HepG2 (cell line): ENCODE measurements around the gene GAREM1. TPM values are rescaled to one million over a fixed set of nuclear protein-coding genes. Genes with fewer than 3 reads are reported as not detected.
A peak's percentile ranks its signal among the peaks of the same experiment; 100 is the strongest.

Source experiments
- GFI1 ChIP-seq: sonication (generic); formaldehyde crosslinking; IDR thresholded peaks from 2 replicates; pipeline ENCODE4 v1.5.0; 2020; ENCODE audit warnings: missing genetic modification reagents, mild to moderate bottlenecking, borderline replicate concordance
- MAF1 ChIP-seq: sonication (generic); formaldehyde crosslinking; IDR thresholded peaks from 2 replicates; pipeline ENCODE4 v1.5.0; 2020; ENCODE audit warnings: missing genetic modification reagents, borderline replicate concordance
- PPARG ChIP-seq: conservative IDR thresholded peaks from 2 replicates; pipeline ENCODE4 v1.6.1; 2016; ENCODE audit warnings: missing biosample characterization, missing genetic modification reagents
- RXRB ChIP-seq: IDR thresholded peaks from 2 replicates; pipeline ENCODE4 v1.6.1; 2016; ENCODE audit warnings: borderline replicate concordance, missing genetic modification reagents, missing compliant biosample characterization
- ZNF549 ChIP-seq: sonication (generic); formaldehyde crosslinking; IDR thresholded peaks from 2 replicates; pipeline ENCODE4 v1.5.0; 2020; ENCODE audit warnings: missing genetic modification reagents
- ZNF589 ChIP-seq: sonication (generic); formaldehyde crosslinking; conservative IDR thresholded peaks from 2 replicates; pipeline ENCODE4 v1.8.0; 2022; ENCODE audit warnings: mild to moderate bottlenecking, moderate library complexity, missing genetic modification reagents
- ZSCAN29 ChIP-seq: sonication (generic); formaldehyde crosslinking; conservative IDR thresholded peaks from 2 replicates; pipeline ENCODE4 v1.4.0; 2020; ENCODE audit warnings: mild to moderate bottlenecking, missing genetic modification reagents
- polyA plus RNA-seq, 8 experiments: library from polyadenylated mRNA; depleted of rRNA in 3 of 8; stranded (reverse) in 7 of 8; unstranded in 1 of 8; fragments of >200 nt; fragmentation: Illumina TruSeq in 4 of 8; extraction: Trizol in 4 of 8; gene quantifications; 2 replicates each; pipeline versions ENCODE4 v1.2.1 to v1.2.3, GENCODE V29; 2011 to 2016; ENCODE audit warnings: low read depth in 4 of 8, missing spikeins in 1 of 8, mixed read lengths in 1 of 8; ENCODE audit not compliant: insufficient read depth in 1 of 8
- total RNA-seq, 5 experiments: library from RNA; depleted of rRNA; stranded (reverse); fragments of >200 nt; fragmentation: Illumina TruSeq; extraction: Trizol; gene quantifications; 2 replicates each; pipeline ENCODE4 v1.2.3, GENCODE V29; 2016; ENCODE audit warnings: low read depth in 1 of 5
- TF ChIP-seq, protein P1 (sequence below): sonication (generic); formaldehyde crosslinking; IDR thresholded peaks from 2 replicates; pipeline ENCODE4 v1.5.0; 2020; ENCODE audit warnings: missing genetic modification reagents
- TF ChIP-seq, protein P2 (sequence below): sonication (generic); formaldehyde crosslinking; IDR thresholded peaks from 2 replicates; pipeline ENCODE4 v1.5.1; 2020; ENCODE audit warnings: missing genetic modification reagents, mild to moderate bottlenecking, borderline replicate concordance
- TF ChIP-seq, protein P3 (sequence below): sonication (generic); formaldehyde crosslinking; IDR thresholded peaks from 2 replicates; pipeline ENCODE4 v1.5.0; 2020; ENCODE audit warnings: mild to moderate bottlenecking, missing genetic modification reagents
- TF ChIP-seq, protein P4 (sequence below): sonication (generic); formaldehyde crosslinking; conservative IDR thresholded peaks from 2 replicates; pipeline ENCODE4 v1.8.0; 2022; ENCODE audit warnings: mild to moderate bottlenecking, moderate library complexity, missing genetic modification reagents
- TF ChIP-seq, protein P5 (sequence below): sonication (generic); formaldehyde crosslinking; IDR thresholded peaks from 2 replicates; pipeline ENCODE4 v1.9.0; 2021; ENCODE audit warnings: mild to moderate bottlenecking, missing genetic modification reagents

The GAREM1 gene
- total and polyA plus RNA-seq, 2 of the 13 experiments (the other 11 are each of a cell fraction or from before 2014, with no cell fraction given) = 2.5 to 2.9 TPM

DNA sequence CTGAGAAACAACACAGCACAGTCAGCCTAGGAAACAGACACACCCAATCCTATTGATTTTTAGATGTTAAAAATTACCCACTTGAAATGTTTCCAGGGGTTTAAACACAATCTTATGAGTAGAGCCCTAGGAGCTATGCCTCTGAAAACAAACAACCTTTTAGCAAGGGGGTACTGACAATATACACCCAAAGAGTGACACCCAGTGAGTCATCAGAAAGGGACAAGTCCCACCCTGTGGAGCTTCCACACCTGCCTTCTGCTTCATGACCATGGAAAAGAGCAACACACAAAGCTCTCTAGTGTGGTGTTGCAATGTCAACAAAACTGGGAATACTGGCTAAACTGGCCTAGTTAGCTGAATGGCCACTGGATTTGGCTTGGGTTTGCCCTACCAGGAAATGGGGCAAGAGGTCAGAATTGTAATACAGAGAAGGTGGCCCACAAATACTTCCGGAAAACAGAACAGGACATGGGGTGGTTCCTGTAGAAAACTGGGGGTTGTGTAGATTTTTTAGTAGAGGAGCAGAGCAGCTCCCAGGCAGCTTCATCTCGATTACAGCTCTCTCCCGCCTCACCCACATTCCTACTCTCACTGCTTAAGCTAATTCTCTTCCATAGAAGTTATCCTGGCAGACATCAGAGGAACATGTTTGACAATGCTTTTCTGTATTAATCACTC lies 98.2 kb downstream of the GAREM1 start (continued):
- TF ChIP-seq, protein P1, sequence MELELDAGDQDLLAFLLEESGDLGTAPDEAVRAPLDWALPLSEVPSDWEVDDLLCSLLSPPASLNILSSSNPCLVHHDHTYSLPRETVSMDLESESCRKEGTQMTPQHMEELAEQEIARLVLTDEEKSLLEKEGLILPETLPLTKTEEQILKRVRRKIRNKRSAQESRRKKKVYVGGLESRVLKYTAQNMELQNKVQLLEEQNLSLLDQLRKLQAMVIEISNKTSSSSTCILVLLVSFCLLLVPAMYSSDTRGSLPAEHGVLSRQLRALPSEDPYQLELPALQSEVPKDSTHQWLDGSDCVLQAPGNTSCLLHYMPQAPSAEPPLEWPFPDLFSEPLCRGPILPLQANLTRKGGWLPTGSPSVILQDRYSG (CRISPR knock-in tag) = no peak
- TF ChIP-seq, protein P2, sequence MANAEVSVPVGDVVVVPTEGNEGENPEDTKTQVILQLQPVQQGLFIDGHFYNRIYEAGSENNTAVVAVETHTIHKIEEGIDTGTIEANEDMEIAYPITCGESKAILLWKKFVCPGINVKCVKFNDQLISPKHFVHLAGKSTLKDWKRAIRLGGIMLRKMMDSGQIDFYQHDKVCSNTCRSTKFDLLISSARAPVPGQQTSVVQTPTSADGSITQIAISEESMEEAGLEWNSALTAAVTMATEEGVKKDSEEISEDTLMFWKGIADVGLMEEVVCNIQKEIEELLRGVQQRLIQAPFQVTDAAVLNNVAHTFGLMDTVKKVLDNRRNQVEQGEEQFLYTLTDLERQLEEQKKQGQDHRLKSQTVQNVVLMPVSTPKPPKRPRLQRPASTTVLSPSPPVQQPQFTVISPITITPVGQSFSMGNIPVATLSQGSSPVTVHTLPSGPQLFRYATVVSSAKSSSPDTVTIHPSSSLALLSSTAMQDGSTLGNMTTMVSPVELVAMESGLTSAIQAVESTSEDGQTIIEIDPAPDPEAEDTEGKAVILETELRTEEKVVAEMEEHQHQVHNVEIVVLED (CRISPR knock-in tag) = 0 out of 2 replicates have a peak, but pooled peaks have one; percentile 17
- TF ChIP-seq, protein P3, sequence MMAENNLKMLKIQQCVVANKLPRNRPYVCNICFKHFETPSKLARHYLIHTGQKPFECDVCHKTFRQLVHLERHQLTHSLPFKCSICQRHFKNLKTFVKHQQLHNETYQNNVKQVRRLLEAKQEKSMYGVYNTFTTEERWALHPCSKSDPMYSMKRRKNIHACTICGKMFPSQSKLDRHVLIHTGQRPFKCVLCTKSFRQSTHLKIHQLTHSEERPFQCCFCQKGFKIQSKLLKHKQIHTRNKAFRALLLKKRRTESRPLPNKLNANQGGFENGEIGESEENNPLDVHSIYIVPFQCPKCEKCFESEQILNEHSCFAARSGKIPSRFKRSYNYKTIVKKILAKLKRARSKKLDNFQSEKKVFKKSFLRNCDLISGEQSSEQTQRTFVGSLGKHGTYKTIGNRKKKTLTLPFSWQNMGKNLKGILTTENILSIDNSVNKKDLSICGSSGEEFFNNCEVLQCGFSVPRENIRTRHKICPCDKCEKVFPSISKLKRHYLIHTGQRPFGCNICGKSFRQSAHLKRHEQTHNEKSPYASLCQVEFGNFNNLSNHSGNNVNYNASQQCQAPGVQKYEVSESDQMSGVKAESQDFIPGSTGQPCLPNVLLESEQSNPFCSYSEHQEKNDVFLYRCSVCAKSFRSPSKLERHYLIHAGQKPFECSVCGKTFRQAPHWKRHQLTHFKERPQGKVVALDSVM = no peak
- TF ChIP-seq ZSCAN29 (CRISPR knock-in tag) = no peak; the same call in 1 of the 2 replicates
- TF ChIP-seq, protein P4, sequence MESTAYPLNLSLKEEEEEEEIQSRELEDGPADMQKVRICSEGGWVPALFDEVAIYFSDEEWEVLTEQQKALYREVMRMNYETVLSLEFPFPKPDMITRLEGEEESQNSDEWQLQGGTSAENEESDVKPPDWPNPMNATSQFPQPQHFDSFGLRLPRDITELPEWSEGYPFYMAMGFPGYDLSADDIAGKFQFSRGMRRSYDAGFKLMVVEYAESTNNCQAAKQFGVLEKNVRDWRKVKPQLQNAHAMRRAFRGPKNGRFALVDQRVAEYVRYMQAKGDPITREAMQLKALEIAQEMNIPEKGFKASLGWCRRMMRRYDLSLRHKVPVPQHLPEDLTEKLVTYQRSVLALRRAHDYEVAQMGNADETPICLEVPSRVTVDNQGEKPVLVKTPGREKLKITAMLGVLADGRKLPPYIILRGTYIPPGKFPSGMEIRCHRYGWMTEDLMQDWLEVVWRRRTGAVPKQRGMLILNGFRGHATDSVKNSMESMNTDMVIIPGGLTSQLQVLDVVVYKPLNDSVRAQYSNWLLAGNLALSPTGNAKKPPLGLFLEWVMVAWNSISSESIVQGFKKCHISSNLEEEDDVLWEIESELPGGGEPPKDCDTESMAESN (CRISPR knock-in tag) = 0 out of 2 replicates have a peak, but pooled peaks have one; percentile 26
- 0 out of 2 replicates have a peak, but pooled peaks have one; percentile 58 for TF ChIP-seq ZNF589 (CRISPR knock-in tag)
- TF ChIP-seq PPARG (CRISPR knock-in tag) = peak; percentile 87
- TF ChIP-seq, protein P5, sequence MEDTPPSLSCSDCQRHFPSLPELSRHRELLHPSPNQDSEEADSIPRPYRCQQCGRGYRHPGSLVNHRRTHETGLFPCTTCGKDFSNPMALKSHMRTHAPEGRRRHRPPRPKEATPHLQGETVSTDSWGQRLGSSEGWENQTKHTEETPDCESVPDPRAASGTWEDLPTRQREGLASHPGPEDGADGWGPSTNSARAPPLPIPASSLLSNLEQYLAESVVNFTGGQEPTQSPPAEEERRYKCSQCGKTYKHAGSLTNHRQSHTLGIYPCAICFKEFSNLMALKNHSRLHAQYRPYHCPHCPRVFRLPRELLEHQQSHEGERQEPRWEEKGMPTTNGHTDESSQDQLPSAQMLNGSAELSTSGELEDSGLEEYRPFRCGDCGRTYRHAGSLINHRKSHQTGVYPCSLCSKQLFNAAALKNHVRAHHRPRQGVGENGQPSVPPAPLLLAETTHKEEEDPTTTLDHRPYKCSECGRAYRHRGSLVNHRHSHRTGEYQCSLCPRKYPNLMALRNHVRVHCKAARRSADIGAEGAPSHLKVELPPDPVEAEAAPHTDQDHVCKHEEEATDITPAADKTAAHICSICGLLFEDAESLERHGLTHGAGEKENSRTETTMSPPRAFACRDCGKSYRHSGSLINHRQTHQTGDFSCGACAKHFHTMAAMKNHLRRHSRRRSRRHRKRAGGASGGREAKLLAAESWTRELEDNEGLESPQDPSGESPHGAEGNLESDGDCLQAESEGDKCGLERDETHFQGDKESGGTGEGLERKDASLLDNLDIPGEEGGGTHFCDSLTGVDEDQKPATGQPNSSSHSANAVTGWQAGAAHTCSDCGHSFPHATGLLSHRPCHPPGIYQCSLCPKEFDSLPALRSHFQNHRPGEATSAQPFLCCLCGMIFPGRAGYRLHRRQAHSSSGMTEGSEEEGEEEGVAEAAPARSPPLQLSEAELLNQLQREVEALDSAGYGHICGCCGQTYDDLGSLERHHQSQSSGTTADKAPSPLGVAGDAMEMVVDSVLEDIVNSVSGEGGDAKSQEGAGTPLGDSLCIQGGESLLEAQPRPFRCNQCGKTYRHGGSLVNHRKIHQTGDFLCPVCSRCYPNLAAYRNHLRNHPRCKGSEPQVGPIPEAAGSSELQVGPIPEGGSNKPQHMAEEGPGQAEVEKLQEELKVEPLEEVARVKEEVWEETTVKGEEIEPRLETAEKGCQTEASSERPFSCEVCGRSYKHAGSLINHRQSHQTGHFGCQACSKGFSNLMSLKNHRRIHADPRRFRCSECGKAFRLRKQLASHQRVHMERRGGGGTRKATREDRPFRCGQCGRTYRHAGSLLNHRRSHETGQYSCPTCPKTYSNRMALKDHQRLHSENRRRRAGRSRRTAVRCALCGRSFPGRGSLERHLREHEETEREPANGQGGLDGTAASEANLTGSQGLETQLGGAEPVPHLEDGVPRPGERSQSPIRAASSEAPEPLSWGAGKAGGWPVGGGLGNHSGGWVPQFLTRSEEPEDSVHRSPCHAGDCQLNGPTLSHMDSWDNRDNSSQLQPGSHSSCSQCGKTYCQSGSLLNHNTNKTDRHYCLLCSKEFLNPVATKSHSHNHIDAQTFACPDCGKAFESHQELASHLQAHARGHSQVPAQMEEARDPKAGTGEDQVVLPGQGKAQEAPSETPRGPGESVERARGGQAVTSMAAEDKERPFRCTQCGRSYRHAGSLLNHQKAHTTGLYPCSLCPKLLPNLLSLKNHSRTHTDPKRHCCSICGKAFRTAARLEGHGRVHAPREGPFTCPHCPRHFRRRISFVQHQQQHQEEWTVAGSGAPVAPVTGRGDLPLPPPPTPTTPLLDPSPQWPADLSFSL (CRISPR knock-in tag) = peak; percentile 93
- no peak for TF ChIP-seq MAF1 (CRISPR knock-in tag)
- TF ChIP-seq GFI1 (CRISPR knock-in tag) = peak; percentile 88; the same call in 1 of the 2 replicates
- TF ChIP-seq RXRB (CRISPR knock-in tag) = peak; percentile 73; the same call in 1 of the 2 replicates
- no peak for TF ChIP-seq ZNF549 (CRISPR knock-in tag)
